ENCODE data around the gene GEMIN7.

DNA sequence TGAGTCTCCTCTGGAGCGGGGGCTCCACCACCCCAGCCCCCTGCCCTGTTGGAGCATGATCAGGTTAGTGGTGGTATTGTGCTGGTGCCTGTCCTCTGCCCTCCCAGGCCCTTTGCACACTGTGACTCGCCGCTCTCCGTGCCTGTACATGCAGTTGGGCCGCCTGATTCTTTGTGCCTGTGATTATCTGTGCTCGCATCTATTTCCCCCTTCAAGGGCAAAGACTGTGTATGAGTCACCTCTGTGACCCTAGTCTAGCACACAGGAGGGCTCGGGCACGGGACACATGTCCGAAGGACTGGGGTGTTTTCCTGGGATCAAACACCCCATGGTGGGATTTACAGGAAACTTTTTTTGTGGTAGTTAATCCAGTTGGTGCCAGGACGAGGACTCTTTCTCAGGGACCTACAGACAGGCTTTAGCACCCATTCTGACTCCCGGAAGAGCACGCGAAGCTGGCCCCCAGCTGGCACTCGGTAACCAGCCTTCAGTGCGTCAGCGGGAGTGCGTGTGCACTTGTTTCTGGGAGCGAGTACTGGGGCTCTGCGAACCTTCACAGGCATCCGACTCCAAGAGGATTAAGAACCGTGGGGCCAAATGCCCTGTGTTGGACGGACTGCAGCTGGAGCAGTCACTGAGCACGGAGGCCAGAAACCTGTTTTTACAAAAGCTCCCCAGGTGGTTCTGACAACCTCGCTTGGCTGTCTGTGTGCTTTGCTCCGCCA, 20.6 kb downstream of the GEMIN7 start:
- TF ChIP-seq CTCF (IDR thresholded peaks at IDR 0.05): no peak
- TF ChIP-seq POLR2AphosphoS5 (IDR thresholded peaks at IDR 0.05): no peak

All from transverse colon (tissue), 4 donors.